ENCODE measurements around the gene RGS8.

- TF ChIP-seq, protein P1, sequence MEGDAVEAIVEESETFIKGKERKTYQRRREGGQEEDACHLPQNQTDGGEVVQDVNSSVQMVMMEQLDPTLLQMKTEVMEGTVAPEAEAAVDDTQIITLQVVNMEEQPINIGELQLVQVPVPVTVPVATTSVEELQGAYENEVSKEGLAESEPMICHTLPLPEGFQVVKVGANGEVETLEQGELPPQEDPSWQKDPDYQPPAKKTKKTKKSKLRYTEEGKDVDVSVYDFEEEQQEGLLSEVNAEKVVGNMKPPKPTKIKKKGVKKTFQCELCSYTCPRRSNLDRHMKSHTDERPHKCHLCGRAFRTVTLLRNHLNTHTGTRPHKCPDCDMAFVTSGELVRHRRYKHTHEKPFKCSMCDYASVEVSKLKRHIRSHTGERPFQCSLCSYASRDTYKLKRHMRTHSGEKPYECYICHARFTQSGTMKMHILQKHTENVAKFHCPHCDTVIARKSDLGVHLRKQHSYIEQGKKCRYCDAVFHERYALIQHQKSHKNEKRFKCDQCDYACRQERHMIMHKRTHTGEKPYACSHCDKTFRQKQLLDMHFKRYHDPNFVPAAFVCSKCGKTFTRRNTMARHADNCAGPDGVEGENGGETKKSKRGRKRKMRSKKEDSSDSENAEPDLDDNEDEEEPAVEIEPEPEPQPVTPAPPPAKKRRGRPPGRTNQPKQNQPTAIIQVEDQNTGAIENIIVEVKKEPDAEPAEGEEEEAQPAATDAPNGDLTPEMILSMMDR (IDR thresholded peaks at IDR 0.05) = no peak
- no peak for TF ChIP-seq POLR2A (IDR thresholded peaks at IDR 0.05)
These were observed 4.7 kb downstream of the RGS8 start for GRCh38 chr1:182679684-182680083.

Measured in heart left ventricle (tissue), 13 donors.